H1 (cell line): ENCODE results near the gene PRKAR1B. TPM values are rescaled to one million over a fixed set of nuclear protein-coding genes. Genes with fewer than 3 reads are reported as not detected.

ENCODE experiments used
- CHD1 ChIP-seq: IDR thresholded peaks from 2 replicates; pipeline ENCODE4 v1.6.1; 2012; ENCODE audit warnings: low read depth, low read length, improper control_type of control experiment
- CHD2 ChIP-seq: IDR thresholded peaks from 2 replicates; pipeline ENCODE4 v1.6.1; 2012; ENCODE audit warnings: low read length, improper control_type of control experiment
- CHD7 ChIP-seq: fragments of 300-600 bp; sonication (generic); IDR thresholded peaks from 2 replicates; pipeline ENCODE4 v1.7.1; 2012; ENCODE audit warnings: low read length, moderate library complexity, mild to moderate bottlenecking, inconsistent platforms; ENCODE audit not compliant: insufficient replicate concordance
- JUND ChIP-seq: IDR thresholded peaks from 2 replicates; pipeline ENCODE4 v1.6.1; 2011; ENCODE audit warnings: mild to moderate bottlenecking, improper control_type of control experiment, low read length
- POU5F1 ChIP-seq: IDR thresholded peaks from 2 replicates; pipeline ENCODE4 v1.6.1; 2011; ENCODE audit warnings: low read depth, mild to moderate bottlenecking, low read length, moderate library complexity
- RXRA ChIP-seq: IDR thresholded peaks from 2 replicates; pipeline ENCODE4 v1.6.1; 2011; ENCODE audit warnings: low read depth, mild to moderate bottlenecking, low read length, moderate library complexity; ENCODE audit not compliant: insufficient read depth
- SAP30 ChIP-seq: fragments of 300-600 bp; sonication (generic); IDR thresholded peaks from 2 replicates; pipeline ENCODE4 v1.7.1; 2012; ENCODE audit warnings: low read length, moderate library complexity, mild to moderate bottlenecking, inconsistent platforms; ENCODE audit not compliant: insufficient read depth, insufficient replicate concordance
- SP2 ChIP-seq: IDR thresholded peaks from 2 replicates; pipeline ENCODE4 v1.6.1; 2012; ENCODE audit warnings: mild to moderate bottlenecking, low read length, inconsistent platforms
- SRF ChIP-seq: IDR thresholded peaks from 2 replicates; pipeline ENCODE4 v1.6.1; 2011; ENCODE audit warnings: mild to moderate bottlenecking, low read depth, low read length, moderate library complexity
- ZNF274 ChIP-seq: IDR thresholded peaks from 2 replicates; pipeline ENCODE4 v1.7.0; 2012; ENCODE audit warnings: low read length, borderline replicate concordance; ENCODE audit errors: extremely low read depth
- polyA plus RNA-seq, 7 experiments: library from polyadenylated mRNA; depleted of rRNA in 3 of 7; stranded (reverse) in 5 of 7; unstranded in 2 of 7; fragments of >200 nt in 5 of 7; fragments of 200-250 nt in 2 of 7; gene quantifications; 1 replicate in 5 of 7; 2 replicates in 1 of 7; 4 replicates in 1 of 7; pipeline versions ENCODE4 v1.2.1 to v1.2.3, GENCODE V29; 2011 to 2013; ENCODE audit warnings: missing spikeins in 2 of 7, mixed read lengths in 2 of 7
- total RNA-seq: library from RNA; stranded (reverse); fragmentation: NEBNext Ultra II Directional; extraction: Animal tissue kit (Norgen Biotek cat#: 25700); gene quantifications from 2 replicates; pipeline ENCODE4 v1.2.1, GENCODE V29; 2021

PRKAR1B gene
- total and polyA plus RNA-seq, 2 of the 8 experiments (the other 6 are each of a cell fraction or from before 2014, with no cell fraction given) = 12.3 to 55.7 TPM

- TF ChIP-seq CHD7 (no peak), SP2 (no peak), JUND (no peak), RXRA (no peak), POU5F1 (no peak), SRF (no peak), CHD1 (no peak), CHD2 (no peak), SAP30 (no peak), ZNF274 (no peak)
Measured at GRCh38 chr7:652881-653280, 74.2 kb downstream of the PRKAR1B start (continued).
